Transverse colon (tissue), 4 donors: Measurements from ENCODE around the gene PARD6B. TPM values are rescaled to one million over a fixed set of nuclear protein-coding genes. Genes with fewer than 3 reads are reported as not detected.
"Not testable (repeated sequence)": the region's sequence is repeated elsewhere in the genome, so short reads cannot be mapped to it uniquely, and the experiment has no call there.

Source experiments
- DNase-seq: peaks from one replicate; pipeline ENCODE4 v3.0.0-alpha.2; 2019
- H3K27ac ChIP-seq, 4 donors: fragments of 200-600 bp; sonication (generic); 2 replicates each; pipeline ENCODE4 v1.5.1; 2016 to 2018; ENCODE audit warnings: inconsistent platforms in 4 of 4
- H3K27me3 ChIP-seq: fragments of 200-600 bp; sonication (generic); 2 replicates; pipeline ENCODE4 v1.5.1; 2017; ENCODE audit warnings: inconsistent platforms
- H3K36me3 ChIP-seq, 4 donors: fragments of 200-600 bp; sonication (generic); 2 replicates each; pipeline ENCODE4 v1.5.1; 2017 to 2019; ENCODE audit warnings: inconsistent platforms in 4 of 4
- H3K4me1 ChIP-seq, 4 donors: fragments of 200-600 bp; sonication (generic); 2 replicates each; pipeline ENCODE4 v1.5.1; 2017 to 2020; ENCODE audit warnings: inconsistent platforms in 4 of 4
- H3K4me3 ChIP-seq, 4 donors: fragments of 200-600 bp; sonication (generic); 1 replicate in 1 of 4; 2 replicates in 3 of 4; pipeline versions ENCODE4 v1.5.1 to v1.6.1; 2017 to 2019; ENCODE audit warnings: inconsistent platforms in 4 of 4
- H3K9me3 ChIP-seq, 2 donors: fragments of 200-600 bp; sonication (generic); 2 replicates each; pipeline ENCODE4 v1.5.1; 2017 to 2019; ENCODE audit warnings: inconsistent platforms in 2 of 2
- EP300 ChIP-seq: sonication (generic); formaldehyde crosslinking; IDR thresholded peaks from one replicate; pipeline ENCODE4 v1.6.1; 2017; ENCODE audit warnings: antibody characterized with exemption, low read depth
- POLR2A ChIP-seq: fragments of 450-650 bp; IDR thresholded peaks from one replicate; pipeline ENCODE4 v1.6.1; 2016; ENCODE audit warnings: antibody characterized with exemption, mild to moderate bottlenecking, moderate library complexity
- POLR2AphosphoS5 ChIP-seq, 3 donors: sonication (generic); formaldehyde crosslinking; IDR thresholded peaks; one replicate each; pipeline ENCODE4 v1.6.1; 2016; ENCODE audit warnings: antibody characterized with exemption in 3 of 3
- WGBS, 2 donors: methylation state at CpG; one replicate each; pipeline ENCODE4 v1.1.5; 2018; ENCODE audit warnings: low coverage in 1 of 2; 5-methylcytosine and 5-hydroxymethylcytosine counted together
- in situ Hi-C, 4 donors: fragments of 200-750 bp; cut with MboI; loops; one replicate each; pipeline versions ENCODE4 v1.15.0 to v1.15.1; 2017; ENCODE audit warnings: low sequenced_read_pairs in 3 of 4, low pct_ligation_motif_present in 1 of 4, low pct_unique_long_range_greater_than_20kb in 1 of 4
- intact Hi-C: fragments of 100-400 bp; cut with DNase I; formaldehyde crosslinking; loops from one replicate; pipeline ENCODE4 v1.15.1; 2023; ENCODE audit warnings: low total_unique reads
- total RNA-seq, 4 donors: library from RNA; depleted of rRNA; stranded (reverse); fragments of >200 nt; gene quantifications; one replicate each; pipeline ENCODE4 v1.1.0, GENCODE V29; 2016
- TF ChIP-seq, protein P1 (sequence below), 5 experiments: fragments of 200-600 bp in 3 of 5; fragments of 450-650 bp in 2 of 5; sonication (generic) in 3 of 5; IDR thresholded peaks; 1 replicate in 2 of 5; 2 replicates in 3 of 5; pipeline ENCODE4 v1.5.1; 2016 to 2017; ENCODE audit warnings: antibody characterized with exemption in 5 of 5, inconsistent platforms in 3 of 5, mild to moderate bottlenecking in 2 of 5, moderate library complexity in 1 of 5

The PARD6B gene
- total RNA-seq, 4 donors from 2014 or later = 1.2 to 34.8 (median 17.2) TPM

DNA sequence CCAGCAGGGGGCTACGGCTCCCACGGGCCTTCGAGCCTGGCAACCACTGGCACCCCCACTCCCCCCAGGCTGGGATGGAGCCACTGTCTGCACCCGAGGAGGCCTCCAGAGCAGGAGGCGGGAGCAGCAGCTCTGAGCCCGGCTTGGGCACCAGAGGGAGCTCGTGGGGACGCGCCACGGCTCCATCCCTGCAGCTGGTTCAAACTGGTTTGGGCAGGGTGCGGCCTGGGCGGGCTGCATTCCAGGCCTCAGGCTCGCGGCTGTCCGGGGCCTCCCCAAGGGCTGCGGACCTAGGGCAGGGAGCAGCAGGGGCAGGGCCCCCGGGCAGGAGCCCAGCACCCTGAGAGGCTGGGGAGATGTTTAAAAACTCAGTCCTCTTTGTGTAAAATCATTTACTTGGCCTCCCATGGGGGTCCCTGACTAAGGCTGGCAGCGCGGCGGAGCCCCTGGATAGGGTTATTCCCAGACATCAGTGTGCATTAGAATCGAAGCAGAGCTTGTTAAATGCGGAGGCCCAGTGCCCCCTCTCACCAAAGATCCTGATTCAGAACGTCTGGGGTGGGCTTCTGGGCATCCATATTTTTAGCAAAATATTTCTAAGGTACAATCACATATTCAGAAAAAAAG, 59.4 kb downstream of the PARD6B start:
- intact Hi-C loops = no loop called here

DNA sequence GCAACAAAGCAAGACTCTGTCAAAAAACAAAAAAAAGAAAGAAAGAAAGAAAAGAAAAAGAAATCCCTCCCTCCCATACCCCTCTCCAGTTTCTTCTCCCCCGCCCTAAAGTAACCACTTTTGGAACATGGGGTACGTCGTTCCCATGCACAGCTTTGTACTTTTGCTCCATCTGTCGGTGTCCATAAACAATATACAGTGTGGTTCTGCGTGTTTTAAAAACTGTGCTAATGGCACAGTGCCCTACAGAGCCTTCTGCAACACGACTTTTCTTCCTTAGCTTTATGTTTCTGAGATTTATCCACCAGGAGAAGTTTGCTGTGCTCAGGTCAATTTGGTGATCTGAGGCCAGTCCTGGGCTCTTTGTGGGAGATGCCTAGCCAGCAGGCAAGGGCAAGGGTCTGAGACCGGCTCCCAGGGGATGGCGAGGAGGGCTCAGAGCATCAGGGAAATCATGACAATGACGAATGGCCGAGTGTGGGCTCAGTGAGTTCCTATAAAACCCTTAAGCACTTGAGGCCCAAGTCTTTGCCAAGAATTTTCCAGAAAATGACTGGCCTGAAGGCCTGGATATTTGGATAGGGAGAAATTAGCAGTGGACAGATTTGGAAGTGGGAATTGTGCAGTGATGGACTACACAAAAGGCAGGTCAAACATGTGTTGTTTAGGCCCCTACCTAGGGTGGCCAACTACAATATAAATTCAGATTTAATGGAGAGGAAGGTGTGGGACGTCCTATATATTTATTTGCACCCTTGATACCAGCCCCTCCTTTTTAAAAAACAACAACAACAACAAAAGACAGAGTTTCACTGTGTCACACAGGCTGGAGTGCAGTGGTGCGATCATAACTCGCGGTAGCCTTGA, 61.6 kb downstream of the PARD6B start:
- no peak for DNase-seq
- 65 to 71% methylated on average over 11 to 14 of the region's 14 CpGs for WGBS, 2 donors
- Histone ChIP-seq H3K4me3 (no peak overlapping the region), H3K9me3 (no peaks in the 10 kb centered on the region), H3K4me1 (peaks cover 16 to 37% (median 27%) of the 10 kb centered on the region in 4 donors), H3K36me3 (no peaks in the 10 kb centered on the region), H3K27me3 (no peaks in the 10 kb centered on the region), H3K27ac (peak overlapping the region; percentile 8 to 61 (median 50))
- in situ Hi-C loops (loop anchor here in 3 of 4 donors (5.0 to 10.0 kb wide), 2 partner anchors 139 to 142 kb away; partner anchors contain the start of gene ADNP (in 3 of the 3)), intact Hi-C loops (no loop called here)
- TF ChIP-seq POLR2AphosphoS5 (IDR thresholded peaks at IDR 0.05) = no peak
- TF ChIP-seq, protein P1, sequence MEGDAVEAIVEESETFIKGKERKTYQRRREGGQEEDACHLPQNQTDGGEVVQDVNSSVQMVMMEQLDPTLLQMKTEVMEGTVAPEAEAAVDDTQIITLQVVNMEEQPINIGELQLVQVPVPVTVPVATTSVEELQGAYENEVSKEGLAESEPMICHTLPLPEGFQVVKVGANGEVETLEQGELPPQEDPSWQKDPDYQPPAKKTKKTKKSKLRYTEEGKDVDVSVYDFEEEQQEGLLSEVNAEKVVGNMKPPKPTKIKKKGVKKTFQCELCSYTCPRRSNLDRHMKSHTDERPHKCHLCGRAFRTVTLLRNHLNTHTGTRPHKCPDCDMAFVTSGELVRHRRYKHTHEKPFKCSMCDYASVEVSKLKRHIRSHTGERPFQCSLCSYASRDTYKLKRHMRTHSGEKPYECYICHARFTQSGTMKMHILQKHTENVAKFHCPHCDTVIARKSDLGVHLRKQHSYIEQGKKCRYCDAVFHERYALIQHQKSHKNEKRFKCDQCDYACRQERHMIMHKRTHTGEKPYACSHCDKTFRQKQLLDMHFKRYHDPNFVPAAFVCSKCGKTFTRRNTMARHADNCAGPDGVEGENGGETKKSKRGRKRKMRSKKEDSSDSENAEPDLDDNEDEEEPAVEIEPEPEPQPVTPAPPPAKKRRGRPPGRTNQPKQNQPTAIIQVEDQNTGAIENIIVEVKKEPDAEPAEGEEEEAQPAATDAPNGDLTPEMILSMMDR (IDR thresholded peaks at IDR 0.05) = no peak
- no peak for TF ChIP-seq EP300
- no peak for TF ChIP-seq POLR2A

More for the DNA sequence above, 59.4 kb downstream of the PARD6B start:
- Histone ChIP-seq H3K9me3 (no peaks in the 10 kb centered on the region), H3K4me1 (peaks cover 16 to 36% (median 27%) of the 10 kb centered on the region in 4 donors), H3K27me3 (no peaks in the 10 kb centered on the region), H3K36me3 (no peaks in the 10 kb centered on the region), H3K4me3 (peak overlapping the region in 1 of 4 donors; percentile 3), H3K27ac (peak overlapping the region; percentile 75 to 84 (median 81))
- TF ChIP-seq POLR2AphosphoS5 (IDR thresholded peaks at IDR 0.05) = peak; percentile 55 to 75 (median 56)
- TF ChIP-seq POLR2A = peak; percentile 41
- peak; percentile 58 for TF ChIP-seq EP300
- TF ChIP-seq, protein P1 (IDR thresholded peaks at IDR 0.05) = peak; percentile 62 to 85 (median 71)
- in situ Hi-C loops = loop anchor here in 3 of 4 donors (5.0 to 10.0 kb wide), 2 partner anchors 142 to 144 kb away; partner anchors contain the start of gene ADNP (in 3 of the 3)
- peak; percentile 94 for DNase-seq
- WGBS, 2 donors = 9% methylated on average over 16 of the region's 23 CpGs; no CpG with 5 or more reads in 1 of the 2 donors

DNA sequence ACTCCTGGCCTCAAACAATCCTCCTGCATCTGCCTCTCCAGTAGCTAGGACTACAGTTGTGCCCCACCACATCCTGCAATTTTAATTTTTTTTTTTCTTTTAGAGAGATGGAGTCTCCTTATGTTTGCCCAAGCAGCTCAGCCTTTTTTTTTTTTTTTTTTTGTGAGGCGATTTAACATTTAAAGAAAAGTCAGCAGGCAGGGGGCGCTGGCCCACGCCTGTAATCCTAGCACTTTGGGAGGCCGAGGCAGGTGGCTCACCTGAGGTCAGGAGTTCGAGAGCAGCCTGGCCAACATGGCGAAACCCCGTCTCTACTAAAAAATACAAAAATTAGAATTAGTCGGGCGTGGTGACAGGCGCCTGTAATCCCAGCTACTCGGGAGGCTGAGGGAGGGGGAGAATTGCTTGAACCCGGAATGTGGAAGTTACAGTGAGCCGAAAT, 62.2 kb downstream of the PARD6B start:
- intact Hi-C loops (loop anchor here (2.0 kb wide), 1 partner anchor 137 kb away; the partner anchor contains the start of gene ADNP), in situ Hi-C loops (loop anchor here in 3 of 4 donors (5.0 to 10.0 kb wide), 2 partner anchors 139 to 141 kb away; partner anchors contain the start of gene ADNP (in 3 of the 3))
- not testable (repeated sequence) for H3K36me3 ChIP-seq, H3K4me3 ChIP-seq, H3K9me3 ChIP-seq, H3K27me3 ChIP-seq
- Histone ChIP-seq H3K27ac (peak overlapping the region in 3 of 4 donors; percentile 8 to 61 (median 52)), H3K4me1 (peaks cover 16 to 37% (median 27%) of the 10 kb centered on the region in 4 donors)
- WGBS, 2 donors = 47 to 66% methylated on average over 10 to 13 of the region's 13 CpGs
- DNase-seq = peak; percentile 43
- TF ChIP-seq, protein P1 (IDR thresholded peaks at IDR 0.05) = peak; percentile 23 to 45 (median 38)
